HEK293 (cell line): Measurements from ENCODE around the gene PPT2.

Experiments
- CTCF ChIA-PET: fragments of 350-600 bp; formaldehyde crosslinking; extraction: SDS; loops from one replicate; lab custom pipeline; 2021; ENCODE audit warnings: antibody characterized with exemption; lab: Yijun Ruan, JAX
- POLR2A ChIA-PET: fragments of 300-600 bp; formaldehyde crosslinking; extraction: SDS; loops from one replicate; lab custom pipeline; 2020; ENCODE audit warnings: antibody characterized with exemption, inconsistent platforms; lab: Yijun Ruan, JAX
- H3K27ac ChIP-seq: fragments of 200-500 bp; sonication (Bioruptor generic); 2 replicates; pipeline ENCODE4 v1.5.1; 2014; ENCODE audit warnings: low read depth, low read length, control low read depth, inconsistent platforms; ENCODE audit errors: extremely low read depth
- H3K36me3 ChIP-seq, 2 experiments: fragments of 200-500 bp in 1 of 2; sonication (Bioruptor generic) in 1 of 2; 1 replicate in 1 of 2; 2 replicates in 1 of 2; pipeline ENCODE4 v1.5.1; 2014 to 2017; ENCODE audit warnings: inconsistent platforms in 2 of 2, low read length in 2 of 2; ENCODE audit not compliant: control insufficient read depth in 2 of 2, insufficient read depth in 1 of 2
- H3K4me1 ChIP-seq: fragments of 200-500 bp; sonication (Bioruptor generic); 2 replicates; pipeline ENCODE4 v1.5.1; 2014; ENCODE audit warnings: mild to moderate bottlenecking, low read length, inconsistent platforms; ENCODE audit not compliant: control insufficient read depth, insufficient read depth
- H3K4me3 ChIP-seq: 2 replicates; pipeline ENCODE4 v1.5.1; 2011; ENCODE audit warnings: low read depth, mild to moderate bottlenecking, control low read depth, low read length, moderate library complexity
- H3K9me3 ChIP-seq: fragments of 200-500 bp; sonication (Bioruptor generic); 2 replicates; pipeline ENCODE4 v1.5.1; 2014; ENCODE audit warnings: low read depth, low read length, inconsistent platforms; ENCODE audit not compliant: control insufficient read depth, insufficient read depth
- FEZF1 ChIP-seq: fragments of 450-650 bp; formaldehyde crosslinking; IDR thresholded peaks from 2 replicates; pipeline ENCODE4 v1.5.1; 2016; ENCODE audit warnings: missing biosample characterization, missing genetic modification characterization
- HOXA7 ChIP-seq: sonication (generic); formaldehyde crosslinking; IDR thresholded peaks from 2 replicates; pipeline ENCODE4 v1.8.1; 2022; ENCODE audit warnings: missing genetic modification reagents, borderline replicate concordance
- HOXC10 ChIP-seq: sonication (generic); formaldehyde crosslinking; IDR thresholded peaks from 2 replicates; pipeline ENCODE4 v1.8.1; 2023; ENCODE audit warnings: mild to moderate bottlenecking, missing genetic modification reagents
- IKZF3 ChIP-seq: fragments of 450-650 bp; IDR thresholded peaks from 2 replicates; pipeline ENCODE4 v1.5.0; 2018; ENCODE audit warnings: missing biosample characterization, mild to moderate bottlenecking, missing genetic modification characterization, moderate library complexity
- MYNN ChIP-seq: fragments of 450-650 bp; formaldehyde crosslinking; IDR thresholded peaks from 2 replicates; pipeline ENCODE4 v1.5.1; 2016; ENCODE audit warnings: missing biosample characterization, missing genetic modification characterization, borderline replicate concordance
- PRDM1 ChIP-seq: fragments of 450-650 bp; formaldehyde crosslinking; IDR thresholded peaks from 2 replicates; pipeline ENCODE4; 2016; ENCODE audit warnings: missing biosample characterization, missing genetic modification characterization
- ZBTB1 ChIP-seq: fragments of 450-650 bp; formaldehyde crosslinking; IDR thresholded peaks from 2 replicates; pipeline ENCODE4 v1.5.1; 2016; ENCODE audit warnings: missing biosample characterization, missing genetic modification characterization
- ZBTB20 ChIP-seq: fragments of 450-650 bp; formaldehyde crosslinking; IDR thresholded peaks from 2 replicates; pipeline ENCODE4 v1.5.1; 2016; ENCODE audit warnings: missing biosample characterization, missing genetic modification characterization
- ZFHX2 ChIP-seq: fragments of 450-650 bp; formaldehyde crosslinking; conservative IDR thresholded peaks from 2 replicates; pipeline ENCODE4 v1.5.1; 2016; ENCODE audit warnings: missing biosample characterization, missing genetic modification characterization
- ZFP3 ChIP-seq: fragments of 450-650 bp; formaldehyde crosslinking; IDR thresholded peaks from 2 replicates; pipeline ENCODE4 v1.5.1; 2016; ENCODE audit warnings: low read depth, missing biosample characterization, missing genetic modification characterization
- ZNF132 ChIP-seq: fragments of 450-650 bp; formaldehyde crosslinking; IDR thresholded peaks from 2 replicates; pipeline ENCODE4 v1.5.1; 2017; ENCODE audit warnings: missing biosample characterization, missing genetic modification characterization, borderline replicate concordance
- ZNF16 ChIP-seq: fragments of 450-650 bp; formaldehyde crosslinking; IDR thresholded peaks from 2 replicates; pipeline ENCODE4 v1.5.1; 2016; ENCODE audit warnings: low read depth, missing biosample characterization, missing genetic modification characterization
- ZNF174 ChIP-seq: fragments of 450-650 bp; formaldehyde crosslinking; IDR thresholded peaks from 2 replicates; pipeline ENCODE4 v1.5.0; 2017; ENCODE audit warnings: missing biosample characterization, mild to moderate bottlenecking, missing genetic modification characterization
- ZNF211 ChIP-seq: fragments of 450-650 bp; formaldehyde crosslinking; IDR thresholded peaks from 2 replicates; pipeline ENCODE4 v1.5.1; 2016; ENCODE audit warnings: low read depth, missing biosample characterization, missing genetic modification characterization
- ZNF23 ChIP-seq: fragments of 450-650 bp; formaldehyde crosslinking; IDR thresholded peaks from 2 replicates; pipeline ENCODE4 v1.5.1; 2016; ENCODE audit warnings: missing biosample characterization, missing genetic modification characterization, borderline replicate concordance
- ZNF24 ChIP-seq: fragments of 450-650 bp; formaldehyde crosslinking; IDR thresholded peaks from 2 replicates; pipeline ENCODE4 v1.5.1; 2016; ENCODE audit warnings: missing biosample characterization, missing genetic modification characterization
- ZNF335 ChIP-seq: fragments of 450-650 bp; formaldehyde crosslinking; conservative IDR thresholded peaks from 2 replicates; pipeline ENCODE4 v1.5.1; 2016; ENCODE audit warnings: missing biosample characterization, missing genetic modification characterization
- ZNF366 ChIP-seq: fragments of 450-650 bp; formaldehyde crosslinking; conservative IDR thresholded peaks from 2 replicates; pipeline ENCODE4 v1.5.1; 2016; ENCODE audit warnings: missing biosample characterization, missing genetic modification characterization
- ZNF433 ChIP-seq: fragments of 450-650 bp; formaldehyde crosslinking; IDR thresholded peaks from 2 replicates; pipeline ENCODE4 v1.5.1; 2016; ENCODE audit warnings: missing biosample characterization, missing genetic modification characterization, low read depth
- ZNF514 ChIP-seq: fragments of 450-650 bp; formaldehyde crosslinking; IDR thresholded peaks from 2 replicates; pipeline ENCODE4 v1.5.1; 2016; ENCODE audit warnings: missing biosample characterization, missing genetic modification characterization
- ZNF585B ChIP-seq: fragments of 450-650 bp; formaldehyde crosslinking; IDR thresholded peaks from 2 replicates; pipeline ENCODE4 v1.5.1; 2016; ENCODE audit warnings: missing biosample characterization, missing genetic modification characterization
- ZNF600 ChIP-seq: fragments of 450-650 bp; formaldehyde crosslinking; IDR thresholded peaks from 2 replicates; pipeline ENCODE4 v1.5.1; 2016; ENCODE audit warnings: missing biosample characterization, missing genetic modification characterization
- ZNF701 ChIP-seq: fragments of 450-650 bp; formaldehyde crosslinking; IDR thresholded peaks from 2 replicates; pipeline ENCODE4 v1.5.1; 2016; ENCODE audit warnings: missing biosample characterization, missing genetic modification characterization
- TF ChIP-seq, protein P1 (sequence below): fragments of 450-650 bp; IDR thresholded peaks from 2 replicates; pipeline ENCODE4 v1.5.1; 2018; ENCODE audit warnings: missing biosample characterization, mild to moderate bottlenecking, missing genetic modification characterization
- TF ChIP-seq, protein P2 (sequence below): sonication (generic); formaldehyde crosslinking; IDR thresholded peaks from 2 replicates; pipeline ENCODE4 v1.8.1; 2022; ENCODE audit warnings: mild to moderate bottlenecking, moderate library complexity, missing genetic modification reagents
- TF ChIP-seq, protein P3 (sequence below): fragments of 450-650 bp; formaldehyde crosslinking; IDR thresholded peaks from 2 replicates; pipeline ENCODE4 v1.5.1; 2016; ENCODE audit warnings: missing biosample characterization, missing genetic modification characterization
- TF ChIP-seq, protein P4 (sequence below): IDR thresholded peaks from 2 replicates; pipeline ENCODE4 v1.6.1; 2011; ENCODE audit warnings: mild to moderate bottlenecking, low read depth, low read length, borderline replicate concordance

The PPT2 gene

DNA sequence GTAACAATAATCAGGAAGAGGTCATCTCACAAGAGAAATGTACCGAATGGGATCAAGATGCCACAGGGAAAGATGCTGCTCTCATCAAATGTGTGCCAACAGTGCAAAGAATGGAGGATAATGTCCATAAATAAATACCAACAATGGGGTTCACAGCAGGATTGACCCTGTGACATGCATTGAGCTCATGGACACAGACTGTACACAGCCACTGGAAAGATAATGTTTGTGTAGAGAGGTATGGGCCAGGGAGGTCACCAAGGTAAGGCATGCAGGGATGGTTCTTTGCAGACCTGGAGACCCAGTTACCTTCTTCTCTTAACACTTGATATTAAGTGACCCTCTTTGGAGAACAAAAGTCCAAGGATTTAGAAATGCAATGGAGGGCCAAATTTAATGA, 20.5 kb downstream of the PPT2 start:
- no peak overlapping the region for H3K27ac ChIP-seq
- no peaks in the 10 kb centered on the region for H3K9me3 ChIP-seq
- H3K4me1 ChIP-seq, result peaks cover 14% of the 10 kb centered on the region
- ChIA-PET POLR2A (interaction anchor here (0.6 kb wide), 1 partner anchor 52 kb away, joined by 3 read pairs; no protein-coding TSS in a partner anchor), CTCF (no interaction called here)
- TF ChIP-seq ZNF600 (tag by site-specific recombination) (no peak), ZNF585B (no peak), ZNF23 (tag by site-specific recombination) (no peak), ZNF132 (tag by site-specific recombination) (no peak), HOXA7 (CRISPR knock-in tag) (no peak), FEZF1 (tag by site-specific recombination) (no peak), ZNF514 (tag by site-specific recombination) (no peak), ZNF701 (no peak), ZNF16 (no peak), ZFP3 (tag by site-specific recombination) (no peak), ZNF211 (tag by site-specific recombination) (no peak)
- peaks cover 15 to 30% of the 10 kb centered on the region in 2 experiments; a peak in 2 of 3 replicates for H3K36me3 ChIP-seq
- H3K4me3 ChIP-seq, result no peak overlapping the region; the same call in 1 of the 2 replicates

DNA sequence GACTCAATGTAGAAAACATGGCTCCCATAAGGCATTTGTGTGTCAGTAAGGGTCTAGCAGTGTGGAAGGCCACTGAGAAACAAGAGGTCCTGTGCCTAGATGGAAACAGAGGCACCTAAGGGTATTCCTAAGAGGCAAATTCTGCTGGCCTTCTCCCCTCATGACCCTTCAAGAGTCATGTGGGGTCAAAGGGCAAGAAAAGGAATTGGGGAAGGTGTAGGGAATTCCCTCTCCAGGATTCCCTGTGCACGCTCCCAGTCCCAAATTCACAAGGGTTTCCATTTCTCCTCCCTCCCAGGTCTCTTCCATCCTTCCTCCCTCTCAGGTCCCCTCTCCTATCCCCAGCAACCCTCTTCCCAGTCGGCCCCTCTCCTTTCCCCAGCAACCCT, 21.4 kb downstream of the PPT2 start:
- peak overlapping the region; percentile 76 for H3K4me3 ChIP-seq
- ChIA-PET POLR2A (interaction anchor here (1.1 kb wide), 1 partner anchor 15 kb away, joined by 5 read pairs; the partner anchor contains the start of gene PBX2), CTCF (no interaction called here)
- no peak for TF ChIP-seq ZBTB1
- TF ChIP-seq PRDM1 (tag by site-specific recombination), result peak; percentile 76
- TF ChIP-seq ZNF366, result 0 out of 2 replicates have a peak, but pooled peaks have one; percentile 7
- no peak for TF ChIP-seq MYNN
- peak; percentile 70; the same call in 1 of the 2 replicates for TF ChIP-seq IKZF3 (tag by site-specific recombination)
- 0 out of 2 replicates have a peak, but pooled peaks have one; percentile 11 for TF ChIP-seq ZNF600 (tag by site-specific recombination)
- no peak for TF ChIP-seq ZNF514 (tag by site-specific recombination)
- H3K27ac ChIP-seq, result peak overlapping the region; percentile 82; the same call in 1 of the 2 replicates
- H3K36me3 ChIP-seq, result peaks cover 9 to 30% of the 10 kb centered on the region in 2 experiments; a peak in 2 of 3 replicates
- peaks cover 14% of the 10 kb centered on the region for H3K4me1 ChIP-seq
- H3K9me3 ChIP-seq, result no peaks in the 10 kb centered on the region

DNA sequence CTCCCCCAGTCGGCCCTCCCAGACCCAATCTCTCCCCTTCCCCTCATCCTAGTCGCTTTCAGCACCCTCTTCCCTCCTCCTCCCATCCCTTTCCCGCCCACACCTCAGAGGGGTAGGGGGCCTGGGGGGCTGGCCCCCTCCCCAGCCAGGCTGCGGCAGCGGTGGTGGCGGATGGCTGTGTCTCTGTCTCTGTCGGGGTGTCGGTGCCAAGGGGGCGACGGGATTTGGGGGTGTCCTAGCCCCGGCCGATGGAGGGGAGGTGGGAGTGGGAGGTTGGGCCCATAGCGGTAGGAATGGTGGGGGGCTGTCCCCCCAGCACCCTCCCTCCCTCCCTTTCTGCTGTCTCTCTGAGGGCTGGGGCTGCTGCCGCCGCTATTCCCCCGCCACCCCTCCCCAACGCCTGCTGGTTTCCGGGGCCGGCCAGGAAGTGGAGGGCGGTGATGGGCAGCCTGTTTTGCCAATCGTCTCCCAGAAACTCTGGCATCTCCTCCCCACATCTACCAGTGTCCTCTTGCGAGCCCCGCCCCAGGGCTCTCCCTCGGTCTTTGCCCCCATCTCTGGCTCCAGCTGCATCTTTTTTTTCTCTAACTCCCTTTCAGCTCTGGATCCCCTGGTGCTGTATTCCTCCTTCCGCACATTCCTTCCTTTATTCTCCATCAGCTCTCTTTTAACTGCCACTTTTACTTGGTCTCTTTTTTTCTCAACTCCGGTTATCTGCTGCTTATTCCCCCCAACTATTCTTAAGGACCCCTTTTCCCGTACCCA, 22.0 kb downstream of the PPT2 start, which contains the start of gene AGPAT1:
Gene AGPAT1 (minus strand): TSS at position 374 of the 765 bp plus-strand sequence. CDS start 4,588 bp downstream, outside the sequence.
- H3K4me1 ChIP-seq, result peaks cover 14% of the 10 kb centered on the region
- ChIA-PET CTCF (interaction anchor here (0.7 to 1.1 kb wide), 2 partner anchors 8 to 57 kb away, joined by 3 read pairs; no protein-coding TSS in a partner anchor), POLR2A (interaction anchor here (0.6 to 2.5 kb wide), 15 partner anchors 10 to 1028 kb away, joined by 3 to 38 read pairs (median 5); partner anchors contain the start of genes ATF6B, FKBPL, HSD17B8 and PBX2)
- H3K36me3 ChIP-seq, result peaks cover 4 to 29% of the 10 kb centered on the region in 2 experiments; a peak in 2 of 3 replicates
- H3K27ac ChIP-seq, result peak within 1 kb of the TSS; percentile 82
- H3K4me3 ChIP-seq, result peak within 1 kb of the TSS; percentile 76
- H3K9me3 ChIP-seq, result no peaks in the 10 kb centered on the region
- TF ChIP-seq, protein P1, sequence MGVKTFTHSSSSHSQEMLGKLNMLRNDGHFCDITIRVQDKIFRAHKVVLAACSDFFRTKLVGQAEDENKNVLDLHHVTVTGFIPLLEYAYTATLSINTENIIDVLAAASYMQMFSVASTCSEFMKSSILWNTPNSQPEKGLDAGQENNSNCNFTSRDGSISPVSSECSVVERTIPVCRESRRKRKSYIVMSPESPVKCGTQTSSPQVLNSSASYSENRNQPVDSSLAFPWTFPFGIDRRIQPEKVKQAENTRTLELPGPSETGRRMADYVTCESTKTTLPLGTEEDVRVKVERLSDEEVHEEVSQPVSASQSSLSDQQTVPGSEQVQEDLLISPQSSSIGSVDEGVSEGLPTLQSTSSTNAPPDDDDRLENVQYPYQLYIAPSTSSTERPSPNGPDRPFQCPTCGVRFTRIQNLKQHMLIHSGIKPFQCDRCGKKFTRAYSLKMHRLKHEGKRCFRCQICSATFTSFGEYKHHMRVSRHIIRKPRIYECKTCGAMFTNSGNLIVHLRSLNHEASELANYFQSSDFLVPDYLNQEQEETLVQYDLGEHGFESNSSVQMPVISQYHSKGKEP, result no peak
- TF ChIP-seq ZNF335 (peak; percentile 79), ZNF24 (tag by site-specific recombination) (0 out of 2 replicates have a peak, but pooled peaks have one; percentile 66), ZBTB20 (tag by site-specific recombination) (no peak), ZNF174 (tag by site-specific recombination) (no peak), HOXC10 (no peak), ZNF433 (tag by site-specific recombination) (no peak), ZFHX2 (tag by site-specific recombination) (peak; percentile 81), FEZF1 (tag by site-specific recombination) (no peak), PRDM1 (tag by site-specific recombination) (peak; percentile 86)
- TF ChIP-seq, protein P2, sequence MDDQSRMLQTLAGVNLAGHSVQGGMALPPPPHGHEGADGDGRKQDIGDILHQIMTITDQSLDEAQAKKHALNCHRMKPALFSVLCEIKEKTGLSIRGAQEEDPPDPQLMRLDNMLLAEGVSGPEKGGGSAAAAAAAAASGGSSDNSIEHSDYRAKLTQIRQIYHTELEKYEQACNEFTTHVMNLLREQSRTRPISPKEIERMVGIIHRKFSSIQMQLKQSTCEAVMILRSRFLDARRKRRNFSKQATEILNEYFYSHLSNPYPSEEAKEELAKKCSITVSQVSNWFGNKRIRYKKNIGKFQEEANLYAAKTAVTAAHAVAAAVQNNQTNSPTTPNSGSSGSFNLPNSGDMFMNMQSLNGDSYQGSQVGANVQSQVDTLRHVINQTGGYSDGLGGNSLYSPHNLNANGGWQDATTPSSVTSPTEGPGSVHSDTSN (CRISPR knock-in tag), result peak; percentile 96; the same call in 1 of the 2 replicates
- TF ChIP-seq, protein P3, sequence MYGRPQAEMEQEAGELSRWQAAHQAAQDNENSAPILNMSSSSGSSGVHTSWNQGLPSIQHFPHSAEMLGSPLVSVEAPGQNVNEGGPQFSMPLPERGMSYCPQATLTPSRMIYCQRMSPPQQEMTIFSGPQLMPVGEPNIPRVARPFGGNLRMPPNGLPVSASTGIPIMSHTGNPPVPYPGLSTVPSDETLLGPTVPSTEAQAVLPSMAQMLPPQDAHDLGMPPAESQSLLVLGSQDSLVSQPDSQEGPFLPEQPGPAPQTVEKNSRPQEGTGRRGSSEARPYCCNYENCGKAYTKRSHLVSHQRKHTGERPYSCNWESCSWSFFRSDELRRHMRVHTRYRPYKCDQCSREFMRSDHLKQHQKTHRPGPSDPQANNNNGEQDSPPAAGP (tag by site-specific recombination), result peak; percentile 64; the same call in 1 of the 2 replicates
- TF ChIP-seq, protein P4, sequence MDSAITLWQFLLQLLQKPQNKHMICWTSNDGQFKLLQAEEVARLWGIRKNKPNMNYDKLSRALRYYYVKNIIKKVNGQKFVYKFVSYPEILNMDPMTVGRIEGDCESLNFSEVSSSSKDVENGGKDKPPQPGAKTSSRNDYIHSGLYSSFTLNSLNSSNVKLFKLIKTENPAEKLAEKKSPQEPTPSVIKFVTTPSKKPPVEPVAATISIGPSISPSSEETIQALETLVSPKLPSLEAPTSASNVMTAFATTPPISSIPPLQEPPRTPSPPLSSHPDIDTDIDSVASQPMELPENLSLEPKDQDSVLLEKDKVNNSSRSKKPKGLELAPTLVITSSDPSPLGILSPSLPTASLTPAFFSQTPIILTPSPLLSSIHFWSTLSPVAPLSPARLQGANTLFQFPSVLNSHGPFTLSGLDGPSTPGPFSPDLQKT, result 0 out of 2 replicates have a peak, but pooled peaks have one; percentile 34
